GM20000 (cell line): ENCODE measurements around the gene ARNT2.

Source experiments
- DNase-seq: peaks from one replicate; pipeline ENCODE4 v3.0.0; 2012; ENCODE audit warnings: low spot score
- TF ChIP-seq, protein P1 (sequence below): IDR thresholded peaks from 2 replicates; pipeline ENCODE4 v1.5.1; 2012; ENCODE audit warnings: mild to moderate bottlenecking, control low read depth; ENCODE audit errors: extremely low read depth, missing control alignments

ARNT2 gene

DNA sequence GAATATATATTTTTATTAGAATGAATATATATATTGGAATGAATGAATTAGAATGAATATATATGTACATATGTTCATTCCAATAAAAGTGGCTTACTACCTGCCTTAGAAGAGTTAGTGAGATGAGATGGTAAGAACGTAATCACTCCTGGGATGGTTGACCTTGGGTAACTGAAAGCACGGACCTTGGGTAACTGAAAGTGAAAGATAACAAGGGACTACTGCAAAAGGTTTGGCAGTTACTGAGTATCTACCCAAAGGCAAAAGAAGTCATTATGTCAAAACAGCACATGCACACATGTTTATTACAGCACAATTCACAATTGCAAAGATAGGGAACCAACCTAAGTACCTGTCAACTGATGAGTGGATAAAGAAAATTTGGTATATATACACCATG is 16.5 kb downstream of the ARNT2 start:
- TF ChIP-seq, protein P1, sequence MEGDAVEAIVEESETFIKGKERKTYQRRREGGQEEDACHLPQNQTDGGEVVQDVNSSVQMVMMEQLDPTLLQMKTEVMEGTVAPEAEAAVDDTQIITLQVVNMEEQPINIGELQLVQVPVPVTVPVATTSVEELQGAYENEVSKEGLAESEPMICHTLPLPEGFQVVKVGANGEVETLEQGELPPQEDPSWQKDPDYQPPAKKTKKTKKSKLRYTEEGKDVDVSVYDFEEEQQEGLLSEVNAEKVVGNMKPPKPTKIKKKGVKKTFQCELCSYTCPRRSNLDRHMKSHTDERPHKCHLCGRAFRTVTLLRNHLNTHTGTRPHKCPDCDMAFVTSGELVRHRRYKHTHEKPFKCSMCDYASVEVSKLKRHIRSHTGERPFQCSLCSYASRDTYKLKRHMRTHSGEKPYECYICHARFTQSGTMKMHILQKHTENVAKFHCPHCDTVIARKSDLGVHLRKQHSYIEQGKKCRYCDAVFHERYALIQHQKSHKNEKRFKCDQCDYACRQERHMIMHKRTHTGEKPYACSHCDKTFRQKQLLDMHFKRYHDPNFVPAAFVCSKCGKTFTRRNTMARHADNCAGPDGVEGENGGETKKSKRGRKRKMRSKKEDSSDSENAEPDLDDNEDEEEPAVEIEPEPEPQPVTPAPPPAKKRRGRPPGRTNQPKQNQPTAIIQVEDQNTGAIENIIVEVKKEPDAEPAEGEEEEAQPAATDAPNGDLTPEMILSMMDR, result no peak

DNA sequence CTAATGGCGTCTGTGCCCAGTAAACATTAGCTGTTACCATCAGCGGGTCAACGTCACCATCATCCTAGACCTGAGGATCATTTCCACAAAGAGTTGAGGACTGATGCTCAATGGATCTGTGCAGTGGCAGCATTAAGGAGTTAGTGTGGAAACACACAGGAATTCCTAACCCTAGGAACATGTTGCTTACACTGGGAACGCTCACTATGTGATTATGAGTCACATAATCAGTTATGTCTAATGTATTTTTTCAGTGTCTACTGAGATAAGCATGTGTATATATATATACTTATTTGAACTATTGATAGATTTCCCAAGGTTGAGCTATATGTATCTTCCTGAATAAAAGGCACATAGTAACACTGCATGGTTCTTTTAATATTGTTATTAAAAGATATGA is 19.0 kb downstream of the ARNT2 start:
- DNase-seq, result no peak
- TF ChIP-seq, protein P1, result no peak

More for the DNA sequence above, 16.5 kb downstream of the ARNT2 start:
- DNase-seq, result no peak

DNA sequence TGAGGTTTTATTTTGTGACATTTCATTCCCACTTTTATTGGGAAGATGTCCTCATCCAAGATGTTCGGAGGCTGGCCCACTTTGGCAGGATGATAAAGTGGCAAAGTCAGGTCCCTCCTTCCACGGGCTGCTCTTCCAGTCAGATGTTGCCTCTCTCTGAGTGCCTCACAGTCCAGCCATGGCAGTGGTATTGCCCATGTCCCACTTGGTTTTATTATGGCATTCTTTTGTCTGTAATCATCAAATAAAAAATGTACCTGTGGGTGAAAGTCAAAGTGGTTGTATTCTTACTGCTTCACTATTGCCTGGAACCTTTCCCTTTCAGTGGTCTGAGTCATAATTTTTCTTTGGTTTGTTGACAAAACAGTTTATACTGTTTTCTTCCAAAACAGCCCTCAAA is 20.2 kb downstream of the ARNT2 start:
- TF ChIP-seq, protein P1, result no peak
- DNase-seq, result no peak

DNA sequence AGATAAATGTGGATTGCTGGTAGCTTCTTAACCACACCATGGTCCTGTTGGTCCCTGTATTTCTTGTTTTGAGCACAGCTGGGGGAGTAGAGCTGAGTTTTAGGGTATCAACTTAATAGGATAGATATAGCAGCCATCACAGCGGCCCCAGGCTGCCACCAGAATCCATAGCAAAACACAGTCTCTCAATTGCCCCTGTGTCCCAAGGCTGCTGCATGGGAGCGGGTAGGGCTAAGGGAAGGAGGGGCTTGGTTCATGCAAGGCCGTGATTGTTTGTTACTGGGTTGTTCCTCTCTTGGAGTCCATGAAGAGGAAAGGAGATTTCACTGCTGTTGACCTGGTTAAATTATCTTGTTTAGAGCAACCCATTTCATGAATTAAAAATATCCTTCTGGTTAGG is 22.1 kb downstream of the ARNT2 start:
- TF ChIP-seq, protein P1, result no peak
- DNase-seq, result no peak

DNA sequence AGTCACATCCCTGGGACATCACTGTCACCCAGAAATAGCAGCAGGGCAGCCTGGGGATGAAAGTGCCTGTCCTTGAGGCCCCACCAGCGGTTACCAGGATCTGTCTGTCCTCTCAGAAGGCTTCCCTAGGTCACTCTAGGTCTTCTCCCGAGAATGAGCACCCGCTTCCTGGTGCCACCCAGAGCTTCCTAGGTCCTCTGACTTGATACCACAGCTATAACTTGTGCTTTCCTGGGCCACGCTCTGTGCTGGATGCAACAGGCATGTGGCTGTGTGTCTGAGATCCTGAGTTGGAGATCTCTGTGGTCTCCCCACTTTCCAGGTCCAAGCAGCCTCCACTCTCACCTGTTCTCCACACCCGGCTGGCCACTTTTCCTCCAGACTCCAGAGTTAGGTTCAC is 25.8 kb downstream of the ARNT2 start:
- TF ChIP-seq, protein P1, result no peak

DNA sequence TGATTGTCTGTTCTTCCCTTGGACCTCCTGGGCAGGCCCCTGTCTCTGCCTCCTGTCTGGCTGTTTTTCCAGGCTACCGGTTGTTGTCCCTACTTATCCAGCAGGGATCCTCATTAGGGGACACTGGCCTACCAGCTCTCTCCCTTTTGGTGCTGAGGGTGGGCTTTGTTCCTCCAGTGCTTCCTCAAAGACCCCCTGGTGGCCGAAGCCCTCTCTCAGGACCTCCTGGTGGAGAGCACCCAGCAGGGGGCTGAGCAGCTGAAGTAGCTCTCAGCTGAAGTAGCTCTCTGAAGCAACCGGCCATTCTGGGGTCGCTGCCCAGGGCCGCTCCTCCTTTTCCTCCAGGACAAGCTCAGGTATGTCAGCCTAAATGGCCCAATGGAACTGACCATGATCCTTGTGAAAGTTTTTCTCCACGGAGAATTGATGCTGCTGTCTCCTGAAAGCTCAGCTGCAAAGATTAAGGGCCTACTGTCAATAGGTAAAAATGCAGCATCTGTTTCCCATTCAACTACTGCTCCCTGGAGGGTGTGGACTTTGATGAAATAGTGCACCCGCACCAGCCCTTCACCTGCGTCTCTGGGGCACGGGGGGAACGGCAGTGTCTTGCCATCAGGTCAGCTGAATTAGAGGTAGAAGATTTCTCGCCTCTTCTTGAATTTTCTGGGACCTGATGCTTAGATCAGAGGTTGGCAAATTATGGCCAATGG is 27.6 kb downstream of the ARNT2 start:
- TF ChIP-seq, protein P1, result no peak

More for the DNA sequence above, 25.8 kb downstream of the ARNT2 start:
- no peak for DNase-seq

DNA sequence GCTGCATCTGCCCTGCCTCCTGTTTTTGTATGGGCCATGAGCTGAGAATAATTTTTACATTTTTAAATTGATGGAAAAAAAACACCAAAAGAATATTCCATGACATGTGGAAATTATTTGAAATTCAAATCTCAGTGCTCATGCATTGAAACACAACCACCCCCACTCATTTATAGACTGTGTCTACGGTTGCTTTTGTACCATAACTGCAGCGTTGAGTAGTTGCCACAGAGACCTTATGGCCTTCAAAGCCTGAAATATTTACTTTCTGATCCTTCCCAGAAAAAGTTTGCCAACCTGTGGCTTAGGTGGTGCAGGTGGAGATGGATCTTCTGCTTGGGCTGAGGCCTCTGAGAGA is 28.1 kb downstream of the ARNT2 start:
- TF ChIP-seq, protein P1, result no peak
- no peak for DNase-seq

More for the DNA sequence above, 27.6 kb downstream of the ARNT2 start:
- no peak for DNase-seq
